K562 (cell line): ENCODE results near the gene GRAMD2A. TPM values are rescaled to one million over a fixed set of nuclear protein-coding genes. Genes with fewer than 3 reads are reported as not detected.

Experiments
- ATAC-seq: fragments of 200-7000 bp; cut with Tn5 transposase; 3 replicates; pipeline ENCODE4 v1.9.1; 2020; ENCODE audit warnings: moderate library complexity
- BruUV-seq: library from RNA; stranded (reverse); fragments of 400-500 nt; replicated peaks from 2 replicates; lab custom pipeline; 2021; lab: Mats Ljungman, UMichigan
- CTCF ChIA-PET: fragments of 300-600 bp; formaldehyde crosslinking; extraction: SDS; loops from one replicate; lab custom pipeline; 2021; ENCODE audit warnings: low intra/inter-chr PET ratio; lab: Yijun Ruan, JAX
- POLR2A ChIA-PET: fragments of 300-600, 350-650 bp; sonication (Branson Sonifier 250); formaldehyde crosslinking; extraction: SDS; loops from one replicate; lab custom pipeline; 2021; ENCODE audit warnings: antibody characterized with exemption, inconsistent platforms; lab: Yijun Ruan, JAX
- DNase-seq, 4 experiments: peaks; one replicate each; pipeline versions ENCODE4 v3.0.0 to v3.0.0-alpha.2; 2011 to 2018; ENCODE audit warnings: low spot score in 3 of 4, mixed read lengths in 3 of 4; ENCODE audit errors: extremely low read depth in 1 of 4
- FAIRE-seq: peaks from 2 replicates; lab custom pipeline; 2011; peaks lifted over from hg19 to GRCh38; lab: Jason Lieb, UNC
- H2AFZ ChIP-seq: 2 replicates; pipeline ENCODE4 v1.6.0; 2011; ENCODE audit warnings: low read depth, low read length, control low read depth, inconsistent platforms
- H3K27ac ChIP-seq: fragments of 200-600 bp; 3 replicates; pipeline ENCODE4 v1.8.0; 2011; ENCODE audit warnings: low read depth, mild to moderate bottlenecking, control low read depth, inconsistent platforms, low read length, moderate library complexity, mixed read lengths; ENCODE audit errors: extremely low read depth
- H3K27me3 ChIP-seq, 2 experiments: fragments of 300-600 bp in 1 of 2; 2 replicates in 1 of 2; 3 replicates in 1 of 2; pipeline versions ENCODE4 v1.6.0 to v1.8.0; 2011; ENCODE audit warnings: inconsistent platforms in 2 of 2, low read length in 2 of 2, mild to moderate bottlenecking in 1 of 2, mixed read lengths in 1 of 2, moderate library complexity in 1 of 2; ENCODE audit not compliant: control insufficient read depth in 2 of 2, insufficient read depth in 2 of 2
- H3K36me3 ChIP-seq: fragments of 300-600 bp; 3 replicates; pipeline ENCODE4 v1.8.0; 2011; ENCODE audit warnings: mild to moderate bottlenecking, low read length, inconsistent platforms; ENCODE audit not compliant: control insufficient read depth, insufficient read depth
- H3K4me1 ChIP-seq, 2 experiments: fragments of 200-600 bp in 1 of 2; replicated peaks in 1 of 2; 2 replicates in 1 of 2; 3 replicates in 1 of 2; pipeline versions ENCODE4 v1.5.1 to v1.8.0; 2011; ENCODE audit warnings: inconsistent platforms in 2 of 2, low read length in 2 of 2, mild to moderate bottlenecking in 1 of 2, mixed read lengths in 1 of 2, moderate library complexity in 1 of 2; ENCODE audit not compliant: control insufficient read depth in 2 of 2, insufficient read depth in 2 of 2
- H3K4me2 ChIP-seq: 2 replicates; pipeline ENCODE4 v1.6.1; 2011; ENCODE audit warnings: low read length, control low read depth, inconsistent platforms, mixed read lengths; ENCODE audit not compliant: insufficient read depth
- H3K4me3 ChIP-seq: fragments of 200-600 bp; sonication (generic), shearing (Covaris generic); 2 replicates; pipeline ENCODE4 v1.5.1; 2016; ENCODE audit warnings: control low read depth, inconsistent platforms
- H3K79me2 ChIP-seq: fragments of 200-600 bp; 3 replicates; pipeline ENCODE4 v1.8.0; 2011; ENCODE audit warnings: low read length, inconsistent platforms; ENCODE audit not compliant: control insufficient read depth, insufficient read depth
- H3K9ac ChIP-seq, 2 experiments: 2 replicates each; pipeline versions ENCODE4 v1.6.0 to v1.6.1; 2011; ENCODE audit warnings: low read depth in 2 of 2, low read length in 2 of 2, control low read depth in 1 of 2, inconsistent platforms in 1 of 2, mild to moderate bottlenecking in 1 of 2, mixed read lengths in 1 of 2; ENCODE audit not compliant: insufficient read depth in 1 of 2
- H3K9me1 ChIP-seq: one replicate; pipeline ENCODE4 v1.6.0; 2011; ENCODE audit warnings: inconsistent platforms, mild to moderate bottlenecking, low read length, moderate library complexity; ENCODE audit not compliant: control insufficient read depth, insufficient read depth
- H3K9me3 ChIP-seq: replicated peaks from 2 replicates; pipeline ENCODE4 v1.5.1; 2011; ENCODE audit warnings: low read depth, low read length, inconsistent platforms; ENCODE audit not compliant: control insufficient read depth, insufficient read depth
- H4K20me1 ChIP-seq: replicated peaks from 2 replicates; pipeline ENCODE4 v1.6.1; 2011; ENCODE audit warnings: low read length, inconsistent platforms, mixed read lengths; ENCODE audit not compliant: control insufficient read depth, insufficient read depth
- ELF1 ChIP-seq: fragments of 200-800 bp; sonication (Bioruptor generic); IDR thresholded peaks from 2 replicates; pipeline ENCODE4 v1.6.1; 2016; ENCODE audit warnings: missing genetic modification characterization, missing compliant biosample characterization
- ETS1 ChIP-seq: conservative IDR thresholded peaks from 2 replicates; pipeline ENCODE4 v1.6.1; 2011; ENCODE audit warnings: low read depth, mild to moderate bottlenecking, low read length; ENCODE audit not compliant: control insufficient read depth
- FOS ChIP-seq: IDR thresholded peaks from 3 replicates; pipeline ENCODE4 v1.6.1; 2011; ENCODE audit not compliant: insufficient read length; ENCODE audit errors: extremely low read depth
- FOXA3 ChIP-seq, 2 experiments: fragments of 450-650 bp in 1 of 2; sonication (generic) in 1 of 2; formaldehyde crosslinking; IDR thresholded peaks in 1 of 2; conservative IDR thresholded peaks in 1 of 2; 2 replicates each; pipeline versions ENCODE4 v1.4.0 to v1.8.0; 2020 to 2022; ENCODE audit warnings: mild to moderate bottlenecking in 2 of 2, missing genetic modification reagents in 1 of 2
- L3MBTL2 ChIP-seq: fragments of 450-650 bp; IDR thresholded peaks from 2 replicates; pipeline ENCODE4 v1.6.1; 2016; ENCODE audit warnings: mild to moderate bottlenecking, moderate library complexity
- PRMT5 ChIP-seq: sonication (generic); formaldehyde crosslinking; IDR thresholded peaks from 2 replicates; pipeline ENCODE4 v1.5.0; 2020; ENCODE audit warnings: missing genetic modification reagents
- RBM34 ChIP-seq: fragments of 200-400 bp; formaldehyde crosslinking; IDR thresholded peaks from 2 replicates; pipeline ENCODE4 v1.6.1; 2018; ENCODE audit warnings: low read length, borderline replicate concordance; ENCODE audit not compliant: insufficient read depth
- RCOR1 ChIP-seq, 2 experiments: IDR thresholded peaks; 2 replicates each; pipeline ENCODE4 v1.6.1; 2012; ENCODE audit warnings: low read depth in 2 of 2, low read length in 2 of 2, borderline replicate concordance in 1 of 2, improper control_type of control experiment in 1 of 2
- SREBF2 ChIP-seq: sonication (generic); formaldehyde crosslinking; IDR thresholded peaks from 2 replicates; pipeline ENCODE4 v1.4.0; 2020; ENCODE audit warnings: mild to moderate bottlenecking, missing genetic modification reagents
- SRSF3 ChIP-seq: fragments of 200-400 bp; formaldehyde crosslinking; IDR thresholded peaks from 2 replicates; pipeline ENCODE4 v1.6.1; 2016; ENCODE audit warnings: mild to moderate bottlenecking, low read length, moderate library complexity; ENCODE audit not compliant: insufficient read depth
- SUPT5H ChIP-seq: fragments of 450-650 bp; IDR thresholded peaks from 2 replicates; pipeline ENCODE4 v1.6.1; 2016
- UBTF ChIP-seq, 2 experiments: IDR thresholded peaks; 2 replicates each; pipeline ENCODE4 v1.6.1; 2012; ENCODE audit warnings: improper control_type of control experiment in 2 of 2, low read depth in 2 of 2, low read length in 2 of 2, borderline replicate concordance in 1 of 2
- YY1 ChIP-seq, 3 experiments: IDR thresholded peaks; 2 replicates each; pipeline ENCODE4 v1.6.1; 2011; ENCODE audit warnings: low read length in 2 of 3, mild to moderate bottlenecking in 2 of 3, moderate library complexity in 2 of 3, borderline replicate concordance in 1 of 3, control low read depth in 1 of 3, low read depth in 1 of 3; ENCODE audit not compliant: insufficient read depth in 3 of 3, insufficient replicate concordance in 2 of 3, control insufficient read depth in 1 of 3, insufficient read length in 1 of 3; ENCODE audit errors: extremely low read depth in 1 of 3
- ZNF778 ChIP-seq: fragments of 450-650 bp; formaldehyde crosslinking; IDR thresholded peaks from 2 replicates; pipeline ENCODE4 v1.4.0; 2020; ENCODE audit warnings: mild to moderate bottlenecking, moderate library complexity
- ZNF79 ChIP-seq: fragments of 250-450 bp; sonication (Bioruptor Pico); IDR thresholded peaks from 2 replicates; pipeline ENCODE4 v1.4.0; 2020; ENCODE audit warnings: low read depth, mild to moderate bottlenecking, moderate library complexity
- WGBS: fragments of 100-300 bp; shearing (Covaris generic); methylation state at CpG from one replicate; pipeline ENCODE4 v1.1.6; 2016; ENCODE audit warnings: low coverage, mixed read lengths; ENCODE audit not compliant: insufficient coverage; ENCODE audit errors: missing lambda C conversion rate; 5-methylcytosine and 5-hydroxymethylcytosine counted together
- in situ Hi-C: fragments of 300-500 bp; cut with MboI; formaldehyde crosslinking; loops from 4 replicates; pipeline ENCODE4 v1.15.0; 2018; ENCODE audit warnings: inconsistent platforms, mixed read lengths
- intact Hi-C: fragments of 100-400 bp; cut with micrococcal nuclease; formaldehyde crosslinking; loops from 2 replicates; pipeline ENCODE4 v1.14.2; 2022
- polyA plus RNA-seq, 8 experiments: library from polyadenylated mRNA; depleted of rRNA in 4 of 8; stranded (reverse) in 5 of 8; unstranded in 3 of 8; fragments of >200 nt; fragmentation: Nextera tagmentation in 2 of 8; fragmentation: Illumina TruSeq in 1 of 8; extraction: Ambion mirVana in 2 of 8; extraction: Trizol in 1 of 8; gene quantifications; 2 replicates each; pipeline versions ENCODE4 v1.2.1 to v1.2.3, GENCODE V29; 2011 to 2014; ENCODE audit warnings: inconsistent platforms in 1 of 8, missing spikeins in 1 of 8
- total RNA-seq, 7 experiments: library from RNA; depleted of rRNA in 6 of 7; stranded (reverse); fragments of >200 nt in 6 of 7; fragmentation: Illumina TruSeq in 2 of 7; extraction: Trizol in 2 of 7; gene quantifications; 2 replicates each; pipeline versions ENCODE4 v1.2.1 to v1.2.3, GENCODE V29; 2011 to 2021; ENCODE audit warnings: low replicate concordance in 1 of 7

The GRAMD2A gene
- total and polyA plus RNA-seq, 9 of the 15 experiments (the other 6 are each of a cell fraction or from before 2014, with no cell fraction given) = 0.08 to 0.22 TPM; not detected in 7

- no peak for TF ChIP-seq ELF1 (tag)
- TF ChIP-seq RCOR1 (IDR thresholded peaks at IDR 0.05; ENCODE audit: borderline replicate concordance in 1 of 2, low read depth in 2 of 2, low read length in 2 of 2) = no peak
- TF ChIP-seq, all 486 proteins: peak for 0
These were observed 9.1 kb upstream of the GRAMD2A start (continued) for GRCh38 chr15:72206677-72207000.

GRCh38 chr15:72205896-72206676 lies 8.5 kb upstream of the GRAMD2A start:
- H3K9ac ChIP-seq = peak overlapping the region in 1 of 2 experiments; percentile 33; a peak in 1 of 4 replicates
- 90% methylated on average over 7 of the region's 10 CpGs for WGBS
- peaks cover 18% of the 10 kb centered on the region for H4K20me1 ChIP-seq
- CTCF ChIA-PET = interaction anchor here (0.6 kb wide), 1 partner anchor 258 kb away, joined by 4 read pairs; no protein-coding TSS in a partner anchor
- no peak overlapping the region for H3K27ac ChIP-seq
- peaks cover 0 to 3% of the 10 kb centered on the region in 2 experiments; a peak in 1 of 5 replicates for H3K4me1 ChIP-seq
- BruUV-seq = no TSS peak
- intact Hi-C loops (no loop called here), in situ Hi-C loops (no loop called here)
- DNase-seq = no peak
- H3K9me3 ChIP-seq = no peaks in the 10 kb centered on the region
- ATAC-seq = no peak
- H3K27me3 ChIP-seq = no peaks in the 10 kb centered on the region
- no peak overlapping the region for H2AFZ ChIP-seq
- H3K79me2 ChIP-seq = no peaks in the 10 kb centered on the region; the same call in 2 of the 3 replicates
- no peak overlapping the region for H3K4me2 ChIP-seq
- H3K36me3 ChIP-seq = peaks cover 98% of the 10 kb centered on the region
- H3K4me3 ChIP-seq = no peak overlapping the region
- peaks cover 10% of the 10 kb centered on the region for H3K9me1 ChIP-seq
- FAIRE-seq = no peak
- POLR2A ChIA-PET = interaction anchor here (0.6 kb wide), 1 partner anchor 140 kb away, joined by 3 read pairs; no protein-coding TSS in a partner anchor
- TF ChIP-seq PRMT5 = no peak
- TF ChIP-seq ETS1 = no peak
- TF ChIP-seq FOS = no peak
- TF ChIP-seq SREBF2 (CRISPR knock-in tag) = no peak
- TF ChIP-seq L3MBTL2 = no peak
- TF ChIP-seq RBM34 = no peak
- no peak for TF ChIP-seq SRSF3
- no peak for TF ChIP-seq UBTF (IDR thresholded peaks at IDR 0.05; ENCODE audit: borderline replicate concordance in 1 of 2, low read depth in 2 of 2, low read length in 2 of 2)
- TF ChIP-seq FOXA3 (CRISPR knock-in tag; conservative IDR thresholded peaks at IDR 0.05 in 1 of 2, IDR thresholded peaks at IDR 0.05 in 1 of 2) = no peak
- TF ChIP-seq ZNF778 (CRISPR knock-in tag) = no peak
- TF ChIP-seq SUPT5H = no peak
- TF ChIP-seq YY1 (IDR thresholded peaks at IDR 0.05; ENCODE audit: borderline replicate concordance in 1 of 3, control insufficient read depth in 1 of 3, extremely low read depth in 1 of 3, insufficient read depth in 3 of 3, insufficient read length in 1 of 3, insufficient replicate concordance in 2 of 3, low read depth in 1 of 3, low read length in 2 of 3) = no peak
- no peak for TF ChIP-seq ZNF79
